ENCODE results near the gene ADGRA1. TPM values are rescaled to one million over a fixed set of nuclear protein-coding genes. Genes with fewer than 3 reads are reported as not detected.

ADGRA1 gene
- total RNA-seq, 2 donors from 2014 or later, result 0.14 to 0.23 TPM

GRCh38 chr10:133055470-133055869 lies 32.3 kb upstream of the ADGRA1 start:
- Histone ChIP-seq H3K9me3 (no peaks in the 10 kb centered on the region), H3K4me1 (replicated peaks) (no peaks in the 10 kb centered on the region), H3K27ac (no peak overlapping the region), H3K27me3 (replicated peaks; ENCODE audit: insufficient read depth) (peaks cover 6% of the 10 kb centered on the region), H3K36me3 (no peaks in the 10 kb centered on the region), H3K4me3 (no peak overlapping the region)
- DNase-seq (ENCODE audit: low spot score), result no peak
- no peak for TF ChIP-seq POLR2AphosphoS5 (IDR thresholded peaks at IDR 0.05)
- no peak for TF ChIP-seq POLR2A (IDR thresholded peaks at IDR 0.05)
- TF ChIP-seq CTCF (IDR thresholded peaks at IDR 0.05), result no peak
- intact Hi-C loops (cut with DNase I), result no loop called here
- WGBS, result 25% methylated on average over 2 of the region's 2 CpGs

- no peak for DNase-seq (ENCODE audit: low spot score)
- Histone ChIP-seq H3K36me3 (no peaks in the 10 kb centered on the region), H3K4me3 (no peak overlapping the region), H3K27me3 (replicated peaks; ENCODE audit: insufficient read depth) (peaks cover under 1% of the 10 kb centered on the region), H3K9me3 (no peaks in the 10 kb centered on the region), H3K4me1 (replicated peaks) (no peaks in the 10 kb centered on the region), H3K27ac (no peak overlapping the region)
- intact Hi-C loops (cut with DNase I), result no loop called here
- 96% methylated on average over 13 of the region's 13 CpGs for WGBS
- TF ChIP-seq POLR2A (IDR thresholded peaks at IDR 0.05), result no peak
- TF ChIP-seq CTCF (IDR thresholded peaks at IDR 0.05), result no peak
- no peak for TF ChIP-seq POLR2AphosphoS5 (IDR thresholded peaks at IDR 0.05)
Measured at GRCh38 chr10:133056001-133056400, 31.7 kb upstream of the ADGRA1 start.

DNA sequence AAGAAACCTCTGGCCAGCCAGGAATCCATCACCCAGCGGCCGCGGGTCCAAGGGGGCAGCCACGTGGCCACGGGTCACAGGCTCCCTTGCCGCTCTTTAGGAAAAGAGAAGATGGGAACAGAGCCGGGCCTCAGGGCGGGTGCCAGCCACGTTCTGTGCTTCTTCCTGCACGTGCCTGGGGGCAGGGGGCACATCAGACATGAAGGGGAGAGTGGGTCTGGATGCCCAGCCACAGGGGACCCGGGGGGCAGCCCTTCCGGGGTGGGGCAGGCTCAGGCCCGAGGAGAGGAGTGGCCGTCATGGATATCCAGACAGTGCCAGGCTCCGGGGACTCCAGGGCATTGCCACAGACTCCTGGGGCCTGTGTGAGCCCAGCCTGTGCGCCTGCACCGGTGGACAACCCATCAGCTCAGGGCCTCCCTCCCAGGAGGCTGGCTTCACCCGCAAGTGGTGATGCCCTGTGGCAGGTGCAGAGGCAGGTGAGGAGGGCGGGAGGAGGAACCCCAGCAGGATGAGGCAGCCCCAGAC lies 31.0 kb upstream of the ADGRA1 start:
- Histone ChIP-seq H3K27me3 (replicated peaks; ENCODE audit: insufficient read depth) (no peaks in the 10 kb centered on the region), H3K9me3 (no peaks in the 10 kb centered on the region), H3K36me3 (no peaks in the 10 kb centered on the region), H3K4me3 (no peak overlapping the region), H3K4me1 (replicated peaks) (no peaks in the 10 kb centered on the region), H3K27ac (no peak overlapping the region)
- 77% methylated on average over 16 of the region's 19 CpGs for WGBS
- TF ChIP-seq CTCF (IDR thresholded peaks at IDR 0.05) (no peak), POLR2AphosphoS5 (IDR thresholded peaks at IDR 0.05) (no peak), POLR2A (IDR thresholded peaks at IDR 0.05) (no peak)
- intact Hi-C loops (cut with DNase I), result no loop called here
- no peak for DNase-seq (ENCODE audit: low spot score)

- Histone ChIP-seq H3K27ac (no peak overlapping the region), H3K27me3 (replicated peaks; ENCODE audit: insufficient read depth) (no peaks in the 10 kb centered on the region), H3K36me3 (no peaks in the 10 kb centered on the region), H3K4me1 (replicated peaks) (no peaks in the 10 kb centered on the region), H3K9me3 (no peaks in the 10 kb centered on the region), H3K4me3 (no peak overlapping the region)
- WGBS, result 44% methylated on average over 13 of the region's 13 CpGs
- DNase-seq (ENCODE audit: low spot score), result no peak
- intact Hi-C loops (cut with DNase I), result no loop called here
- TF ChIP-seq POLR2AphosphoS5 (IDR thresholded peaks at IDR 0.05), result no peak
- TF ChIP-seq CTCF (IDR thresholded peaks at IDR 0.05), result no peak
- TF ChIP-seq POLR2A (IDR thresholded peaks at IDR 0.05), result no peak
Measured at GRCh38 chr10:133058331-133059092, 29.2 kb upstream of the ADGRA1 start.

GRCh38 chr10:133059093-133059470 lies 28.6 kb upstream of the ADGRA1 start:
- Histone ChIP-seq H3K27me3 (replicated peaks; ENCODE audit: insufficient read depth) (no peaks in the 10 kb centered on the region), H3K36me3 (no peaks in the 10 kb centered on the region), H3K27ac (no peak overlapping the region), H3K4me1 (replicated peaks) (no peaks in the 10 kb centered on the region), H3K4me3 (no peak overlapping the region), H3K9me3 (no peaks in the 10 kb centered on the region)
- DNase-seq (ENCODE audit: low spot score), result no peak
- no peak for TF ChIP-seq POLR2AphosphoS5 (IDR thresholded peaks at IDR 0.05)
- no peak for TF ChIP-seq POLR2A (IDR thresholded peaks at IDR 0.05)
- no peak for TF ChIP-seq CTCF (IDR thresholded peaks at IDR 0.05)
- intact Hi-C loops (cut with DNase I), result no loop called here
- 90% methylated on average over 7 of the region's 7 CpGs for WGBS

Measured in prostate gland (tissue), 2 donors.